Endothelial cell of umbilical vein (primary cell): Measurements from ENCODE around the gene FAM13C. TPM values are rescaled to one million over a fixed set of nuclear protein-coding genes. Genes with fewer than 3 reads are reported as not detected.

Source experiments
- BruUV-seq: library from RNA; stranded (reverse); fragments of 400-500 nt; replicated peaks from 2 replicates; lab custom pipeline; 2021; lab: Mats Ljungman, UMichigan
- CTCF ChIA-PET: fragments of 300-600, 350-600 bp; sonication (Branson Sonifier 250); formaldehyde crosslinking; loops from one replicate; lab custom pipeline; 2021; ENCODE audit warnings: antibody characterized with exemption, inconsistent platforms; lab: Charles Lee
- POLR2A ChIA-PET: fragments of 300-600, 350-600 bp; sonication (Branson Sonifier 250); formaldehyde crosslinking; loops from one replicate; lab custom pipeline; 2021; ENCODE audit warnings: antibody characterized with exemption, inconsistent platforms; lab: Charles Lee
- DNase-seq: peaks from one replicate; pipeline ENCODE4 v3.0.0-alpha.2; 2011; ENCODE audit warnings: low read depth, low spot score
- FAIRE-seq: peaks from 2 replicates; lab custom pipeline; 2011; peaks lifted over from hg19 to GRCh38; lab: Jason Lieb, UNC
- H2AFZ ChIP-seq: 2 replicates; pipeline ENCODE4 v1.6.0; 2012; ENCODE audit warnings: low read depth, low read length, control low read depth, inconsistent platforms
- H3K27ac ChIP-seq: 2 replicates; pipeline ENCODE4 v1.5.1; 2011; ENCODE audit warnings: low read depth, mild to moderate bottlenecking, control low read depth, low read length, moderate library complexity; ENCODE audit not compliant: insufficient read depth
- H3K27me3 ChIP-seq, 2 experiments: 2 replicates each; pipeline versions ENCODE4 v1.6.0 to v1.6.1; 2011; ENCODE audit warnings: low read length in 2 of 2, mixed read lengths in 1 of 2; ENCODE audit not compliant: control insufficient read depth in 2 of 2, insufficient read depth in 2 of 2
- H3K36me3 ChIP-seq, 2 experiments: 2 replicates in 1 of 2; 3 replicates in 1 of 2; pipeline ENCODE4 v1.5.1; 2011; ENCODE audit warnings: low read length in 2 of 2, mild to moderate bottlenecking in 1 of 2, moderate library complexity in 1 of 2; ENCODE audit not compliant: control insufficient read depth in 2 of 2, insufficient read depth in 2 of 2; ENCODE audit errors: extremely low read depth in 1 of 2
- H3K4me1 ChIP-seq: 3 replicates; pipeline ENCODE4 v1.5.1; 2011; ENCODE audit warnings: mild to moderate bottlenecking, low read length; ENCODE audit not compliant: control insufficient read depth, insufficient read depth; ENCODE audit errors: extremely low read depth
- H3K4me2 ChIP-seq: 2 replicates; pipeline ENCODE4 v1.6.1; 2011; ENCODE audit warnings: low read length, control low read depth, mixed read lengths; ENCODE audit not compliant: insufficient read depth
- H3K4me3 ChIP-seq, 3 experiments: fragments of 200-600 bp in 1 of 3; sonication (generic), shearing (Covaris generic) in 1 of 3; replicated peaks in 1 of 3; 2 replicates each; pipeline ENCODE4 v1.5.1; 2011 to 2016; ENCODE audit warnings: control low read depth in 3 of 3, low read length in 3 of 3, mild to moderate bottlenecking in 2 of 3, inconsistent platforms in 1 of 3, low read depth in 1 of 3, moderate library complexity in 1 of 3; ENCODE audit not compliant: insufficient read depth in 1 of 3
- H3K79me2 ChIP-seq: 2 replicates; pipeline ENCODE4 v1.6.0; 2012; ENCODE audit warnings: low read length, inconsistent platforms; ENCODE audit not compliant: control insufficient read depth, insufficient read depth
- H3K9ac ChIP-seq: replicated peaks from 2 replicates; pipeline ENCODE3; 2011; ENCODE audit warnings: low read length, control low read depth; ENCODE audit not compliant: insufficient read depth; ENCODE audit errors: extremely low read depth
- H3K9me1 ChIP-seq: replicated peaks from 3 replicates; pipeline ENCODE4 v1.6.0; 2011; ENCODE audit warnings: mild to moderate bottlenecking, low read length; ENCODE audit not compliant: control insufficient read depth, insufficient read depth; ENCODE audit errors: extremely low read depth
- H3K9me3 ChIP-seq: replicated peaks from 2 replicates; pipeline ENCODE4 v1.5.1; 2012; ENCODE audit warnings: low read length, inconsistent platforms; ENCODE audit not compliant: control insufficient read depth, insufficient read depth
- H4K20me1 ChIP-seq: replicated peaks from 2 replicates; pipeline ENCODE3; 2011; ENCODE audit warnings: mild to moderate bottlenecking, low read length; ENCODE audit not compliant: control insufficient read depth, insufficient read depth; ENCODE audit errors: extremely low read depth
- EZH2 ChIP-seq: IDR thresholded peaks from 2 replicates; pipeline ENCODE4 v1.6.1; 2012; ENCODE audit warnings: borderline replicate concordance, low read depth, mild to moderate bottlenecking, moderate library complexity, low read length, inconsistent platforms; ENCODE audit not compliant: severe bottlenecking
- FOS ChIP-seq: IDR thresholded peaks from 2 replicates; pipeline ENCODE4 v1.6.1; 2011; ENCODE audit warnings: mild to moderate bottlenecking, low read length, moderate library complexity, borderline replicate concordance; ENCODE audit not compliant: insufficient read depth
- JUN ChIP-seq: IDR thresholded peaks from 2 replicates; pipeline ENCODE4 v1.6.1; 2011; ENCODE audit warnings: borderline replicate concordance, low read depth; ENCODE audit not compliant: insufficient read length, insufficient read depth
- MYC ChIP-seq: IDR thresholded peaks from one replicate; pipeline ENCODE4 v1.6.1; 2011; ENCODE audit warnings: mild to moderate bottlenecking, low read depth, low read length
- dilution Hi-C: fragments of 300-500 bp; cut with MboI; formaldehyde crosslinking; loops from one replicate; pipeline ENCODE4 v1.15.0; 2019; ENCODE audit warnings: low sequenced_read_pairs; ENCODE audit not compliant: extremely low pct_ligation_motif_present
- intact Hi-C: fragments of 100-400 bp; cut with micrococcal nuclease; formaldehyde crosslinking; loops from one replicate; pipeline ENCODE4 v1.10.0; 2022
- polyA plus RNA-seq, 4 experiments: library from polyadenylated mRNA; depleted of rRNA in 3 of 4; stranded (reverse) in 3 of 4; unstranded in 1 of 4; fragments of >200 nt; gene quantifications; 2 replicates each; pipeline versions ENCODE4 v1.2.1 to v1.2.3, GENCODE V29; 2011 to 2012; ENCODE audit warnings: missing spikeins in 1 of 4
- total RNA-seq: library from RNA; stranded (reverse); gene quantifications from 2 replicates; pipeline ENCODE4 v1.2.3, GENCODE V29; 2021
- TF ChIP-seq, protein P1 (sequence below), 2 donors: IDR thresholded peaks; 1 replicate in 1 of 2; 2 replicates in 1 of 2; pipeline ENCODE4 v1.5.1; 2011; ENCODE audit warnings: low read length in 2 of 2, mild to moderate bottlenecking in 2 of 2, moderate library complexity in 2 of 2, control low read depth in 1 of 2, inconsistent platforms in 1 of 2, low read depth in 1 of 2; ENCODE audit not compliant: insufficient read depth in 1 of 2; ENCODE audit errors: extremely low read depth in 1 of 2

FAM13C gene
- total and polyA plus RNA-seq, 2 donors (not counting 3 experiments of a cell fraction or from before 2014, with no cell fraction given) = 0.03 TPM; not detected in 1

DNA sequence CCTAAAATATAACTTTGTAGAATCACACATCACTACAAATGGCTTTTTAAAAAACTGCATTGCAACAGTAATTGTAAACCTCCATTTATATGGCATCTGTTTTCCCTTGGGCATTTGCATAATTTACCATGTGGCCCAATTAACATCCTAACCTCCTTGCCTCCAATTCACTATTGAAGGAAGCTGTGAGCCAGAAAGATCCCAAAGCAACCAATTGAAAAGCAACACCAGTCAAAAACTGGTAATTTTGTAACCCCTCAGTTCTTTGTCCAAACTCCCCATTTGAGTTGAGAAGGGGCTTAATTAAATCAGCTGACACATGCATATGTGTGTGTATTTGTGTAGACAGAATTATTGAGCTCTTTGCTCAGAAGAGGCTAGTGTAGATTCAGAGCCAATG, 90.3 kb downstream of the FAM13C start:
- no peak for TF ChIP-seq JUN
- TF ChIP-seq FOS = no peak
- TF ChIP-seq, protein P1, sequence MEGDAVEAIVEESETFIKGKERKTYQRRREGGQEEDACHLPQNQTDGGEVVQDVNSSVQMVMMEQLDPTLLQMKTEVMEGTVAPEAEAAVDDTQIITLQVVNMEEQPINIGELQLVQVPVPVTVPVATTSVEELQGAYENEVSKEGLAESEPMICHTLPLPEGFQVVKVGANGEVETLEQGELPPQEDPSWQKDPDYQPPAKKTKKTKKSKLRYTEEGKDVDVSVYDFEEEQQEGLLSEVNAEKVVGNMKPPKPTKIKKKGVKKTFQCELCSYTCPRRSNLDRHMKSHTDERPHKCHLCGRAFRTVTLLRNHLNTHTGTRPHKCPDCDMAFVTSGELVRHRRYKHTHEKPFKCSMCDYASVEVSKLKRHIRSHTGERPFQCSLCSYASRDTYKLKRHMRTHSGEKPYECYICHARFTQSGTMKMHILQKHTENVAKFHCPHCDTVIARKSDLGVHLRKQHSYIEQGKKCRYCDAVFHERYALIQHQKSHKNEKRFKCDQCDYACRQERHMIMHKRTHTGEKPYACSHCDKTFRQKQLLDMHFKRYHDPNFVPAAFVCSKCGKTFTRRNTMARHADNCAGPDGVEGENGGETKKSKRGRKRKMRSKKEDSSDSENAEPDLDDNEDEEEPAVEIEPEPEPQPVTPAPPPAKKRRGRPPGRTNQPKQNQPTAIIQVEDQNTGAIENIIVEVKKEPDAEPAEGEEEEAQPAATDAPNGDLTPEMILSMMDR (IDR thresholded peaks at IDR 0.05; ENCODE audit: extremely low read depth in 1 of 2, insufficient read depth in 1 of 2, low read depth in 1 of 2, low read length in 2 of 2) = no peak
- POLR2A ChIA-PET = no interaction called here

GRCh38 chr10:59271160-59271559, 91.2 kb downstream of the FAM13C start:
- H3K9ac ChIP-seq = no peak overlapping the region
- FAIRE-seq (no peak), DNase-seq (no peak)
- no TSS peak for BruUV-seq
- CTCF ChIA-PET = no interaction called here
- H3K79me2 ChIP-seq = no peaks in the 10 kb centered on the region
- H3K27me3 ChIP-seq = no peaks in the 10 kb centered on the region
- no peak overlapping the region for H3K27ac ChIP-seq
- POLR2A ChIA-PET = no interaction called here
- H3K4me1 ChIP-seq = no peaks in the 10 kb centered on the region
- intact Hi-C loops (no loop called here), dilution Hi-C loops (no loop called here)
- H4K20me1 ChIP-seq = no peaks in the 10 kb centered on the region
- no peak overlapping the region for H3K4me2 ChIP-seq
- no peak overlapping the region for H2AFZ ChIP-seq
- H3K9me1 ChIP-seq = no peaks in the 10 kb centered on the region
- no peaks in the 10 kb centered on the region for H3K9me3 ChIP-seq
- H3K36me3 ChIP-seq = no peaks in the 10 kb centered on the region
- TF ChIP-seq, protein P1 (IDR thresholded peaks at IDR 0.05; ENCODE audit: extremely low read depth in 1 of 2, insufficient read depth in 1 of 2, low read depth in 1 of 2, low read length in 2 of 2) = no peak
- TF ChIP-seq MYC = no peak
- no peak for TF ChIP-seq JUN
- TF ChIP-seq EZH2 = no peak
- no peak overlapping the region for H3K4me3 ChIP-seq

More for the DNA sequence above, 90.3 kb downstream of the FAM13C start:
- H3K36me3 ChIP-seq = no peaks in the 10 kb centered on the region
- FAIRE-seq (no peak), DNase-seq (no peak)
- H3K27ac ChIP-seq = no peak overlapping the region
- no peak overlapping the region for H3K4me2 ChIP-seq
- no peaks in the 10 kb centered on the region for H3K79me2 ChIP-seq
- CTCF ChIA-PET = no interaction called here
- no TSS peak for BruUV-seq
- intact Hi-C loops (no loop called here), dilution Hi-C loops (no loop called here)
- H3K4me1 ChIP-seq = no peaks in the 10 kb centered on the region
- H3K9ac ChIP-seq = no peak overlapping the region
- no peaks in the 10 kb centered on the region for H3K27me3 ChIP-seq
- no peak overlapping the region for H2AFZ ChIP-seq
- no peaks in the 10 kb centered on the region for H3K9me3 ChIP-seq
- no peak overlapping the region for H3K4me3 ChIP-seq
- no peaks in the 10 kb centered on the region for H4K20me1 ChIP-seq
- H3K9me1 ChIP-seq = no peaks in the 10 kb centered on the region
